ENCODE data around the gene CD99.

Gene CD99, protein sequence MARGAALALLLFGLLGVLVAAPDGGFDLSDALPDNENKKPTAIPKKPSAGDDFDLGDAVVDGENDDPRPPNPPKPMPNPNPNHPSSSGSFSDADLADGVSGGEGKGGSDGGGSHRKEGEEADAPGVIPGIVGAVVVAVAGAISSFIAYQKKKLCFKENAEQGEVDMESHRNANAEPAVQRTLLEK

GRCh38 chrX:2690856-2691542 is at the start of gene CD99:
Gene CD99, plus strand, starts transcription at chrX:2691295. Its CDS starts 66 bp downstream, at chrX:2691361.
- peak; percentile 73 to 85 for DNase-seq (ENCODE audit: extremely low read depth in 1 of 2, low read depth in 1 of 2)

GRCh38 chrX:2642146-2642545 is 48.9 kb upstream of the CD99 start:
- DNase-seq (ENCODE audit: extremely low read depth in 1 of 2, low read depth in 1 of 2), result no peak

DNA sequence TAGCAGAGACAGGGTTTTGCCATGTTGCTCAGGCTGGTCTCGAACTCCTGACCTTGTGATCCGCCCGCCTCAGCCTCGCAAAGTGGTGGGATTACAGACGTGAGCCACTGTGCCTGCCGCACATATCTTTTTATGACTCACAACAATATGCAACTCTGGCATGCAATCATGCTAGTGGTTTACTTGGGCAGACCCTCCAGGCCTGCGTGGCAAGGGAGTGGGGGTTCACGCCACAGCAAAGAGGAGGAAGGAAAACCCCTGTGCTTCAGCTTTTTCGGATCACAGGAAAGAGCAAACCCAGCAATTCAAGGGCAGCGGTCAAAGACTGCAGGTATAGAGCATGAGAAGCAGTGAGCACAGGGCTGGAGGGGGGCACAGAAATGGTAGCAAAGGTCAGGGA is 48.3 kb upstream of the CD99 start:
- no peak for DNase-seq (ENCODE audit: extremely low read depth in 1 of 2, low read depth in 1 of 2)

DNA sequence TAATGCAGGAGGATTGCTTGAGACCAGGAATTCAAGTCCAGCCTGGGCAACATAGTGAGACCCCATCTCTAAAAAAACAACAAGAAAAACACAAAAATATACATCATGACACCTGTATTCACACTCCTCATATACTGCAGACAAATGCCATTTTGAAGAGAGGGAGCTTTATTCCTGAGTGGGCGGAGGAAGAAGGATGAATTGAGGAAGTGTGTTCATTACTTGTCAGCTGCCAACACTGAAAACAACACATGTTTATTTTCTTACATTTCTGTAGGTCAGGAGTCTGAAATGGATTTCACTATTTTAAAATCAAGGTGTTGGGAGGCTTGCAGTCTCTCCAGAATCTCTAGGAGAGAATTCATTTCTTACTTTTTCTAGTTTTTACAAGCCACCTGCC is 47.2 kb upstream of the CD99 start:
- DNase-seq (ENCODE audit: extremely low read depth in 1 of 2, low read depth in 1 of 2), result no peak

- no peak for DNase-seq (ENCODE audit: extremely low read depth in 1 of 2, low read depth in 1 of 2)
These were observed 45.5 kb upstream of the CD99 start for GRCh38 chrX:2645563-2645962.

DNA sequence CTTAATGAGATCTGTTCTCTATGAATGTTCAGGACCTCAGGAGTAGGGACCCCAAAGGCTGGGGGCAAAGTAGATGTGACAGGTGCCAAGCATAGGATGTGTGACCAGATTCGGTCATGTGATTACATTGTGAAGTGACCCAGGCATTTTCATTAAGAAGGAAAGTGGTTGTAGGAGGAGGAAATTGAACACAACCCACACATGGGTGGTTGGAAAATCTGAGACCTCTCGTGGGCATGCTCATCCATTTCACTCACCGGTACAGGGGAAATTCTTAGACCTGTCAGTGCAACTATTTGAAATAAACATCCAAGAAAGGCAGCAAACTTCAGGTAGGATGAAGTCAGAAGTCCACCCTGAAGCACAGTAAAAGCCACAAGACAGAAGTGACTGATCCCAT is 43.5 kb upstream of the CD99 start:
- no peak for DNase-seq (ENCODE audit: extremely low read depth in 1 of 2, low read depth in 1 of 2)

GRCh38 chrX:2650037-2650436 is 41.1 kb upstream of the CD99 start:
- no peak for DNase-seq (ENCODE audit: extremely low read depth in 1 of 2, low read depth in 1 of 2)

DNA sequence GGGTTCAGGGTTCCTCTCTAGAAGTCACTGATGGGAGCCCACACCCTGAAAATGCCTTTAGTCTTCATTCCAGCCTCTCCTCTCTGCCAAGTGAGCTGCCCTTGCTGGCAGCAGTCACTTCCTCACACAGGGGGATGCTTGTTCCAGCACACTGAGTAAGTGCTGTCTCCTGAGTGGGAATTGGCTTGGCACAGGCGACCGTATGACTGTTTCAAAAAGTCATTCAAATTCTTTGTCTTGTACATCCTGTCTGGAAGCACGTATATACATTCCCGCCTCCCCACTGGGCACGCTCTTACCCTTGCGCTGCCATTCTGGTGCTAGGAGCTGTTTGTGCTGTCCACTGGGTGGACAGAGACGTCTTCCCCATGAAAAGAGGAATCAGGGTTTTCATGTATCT is 40.2 kb upstream of the CD99 start:
- DNase-seq (ENCODE audit: extremely low read depth in 1 of 2, low read depth in 1 of 2), result no peak

DNA sequence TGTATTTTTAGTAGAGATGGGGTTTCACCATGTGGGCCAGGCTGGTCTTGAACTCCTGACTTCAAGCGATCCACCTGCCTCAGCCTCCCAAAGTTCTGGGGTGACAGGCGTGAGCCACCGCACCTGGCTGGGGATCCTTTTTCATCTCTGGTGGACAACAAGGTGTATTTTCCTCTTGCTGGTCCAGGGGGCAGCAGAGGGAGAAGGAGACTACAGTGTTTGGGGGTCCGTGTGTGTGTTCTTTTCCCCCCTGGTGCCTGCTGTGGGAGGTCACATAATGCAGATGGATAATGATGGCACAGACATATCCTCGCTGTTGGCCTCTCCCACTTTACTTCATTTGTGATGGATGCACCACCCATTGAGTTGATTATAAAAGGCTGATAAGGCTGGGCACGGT is 39.0 kb upstream of the CD99 start:
- no peak for DNase-seq (ENCODE audit: extremely low read depth in 1 of 2, low read depth in 1 of 2)

GRCh38 chrX:2654436-2655340 is 36.4 kb upstream of the CD99 start:
- no peak for DNase-seq (ENCODE audit: extremely low read depth in 1 of 2, low read depth in 1 of 2)

- DNase-seq (ENCODE audit: extremely low read depth in 1 of 2, low read depth in 1 of 2), result no peak
These were observed 34.7 kb upstream of the CD99 start for GRCh38 chrX:2656257-2656836.

- DNase-seq (ENCODE audit: extremely low read depth in 1 of 2, low read depth in 1 of 2), result no peak
These were observed 33.5 kb upstream of the CD99 start for GRCh38 chrX:2657532-2658113.

- no peak for DNase-seq (ENCODE audit: extremely low read depth in 1 of 2, low read depth in 1 of 2)
These were observed 32.4 kb upstream of the CD99 start for GRCh38 chrX:2658585-2659292.

DNA sequence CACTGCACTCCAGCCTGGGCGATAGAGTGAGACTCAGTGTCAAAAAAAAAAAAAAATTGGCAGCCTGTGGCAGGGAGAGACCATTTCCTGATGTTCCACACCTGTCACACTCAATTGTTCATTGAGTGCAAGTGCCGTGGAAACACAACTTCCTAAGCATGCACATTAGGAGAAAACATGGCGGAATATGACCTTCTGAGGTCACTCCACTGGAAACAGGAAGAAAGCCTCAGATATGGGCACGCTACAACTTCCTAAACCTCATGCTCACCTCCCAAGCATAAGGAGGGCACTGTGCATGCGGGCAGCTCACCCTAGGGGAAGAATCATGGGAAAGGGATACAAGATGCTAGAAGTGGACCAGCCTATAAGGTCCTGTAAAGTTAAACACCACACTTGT is 28.5 kb upstream of the CD99 start:
- DNase-seq (ENCODE audit: extremely low read depth in 1 of 2, low read depth in 1 of 2), result no peak

DNA sequence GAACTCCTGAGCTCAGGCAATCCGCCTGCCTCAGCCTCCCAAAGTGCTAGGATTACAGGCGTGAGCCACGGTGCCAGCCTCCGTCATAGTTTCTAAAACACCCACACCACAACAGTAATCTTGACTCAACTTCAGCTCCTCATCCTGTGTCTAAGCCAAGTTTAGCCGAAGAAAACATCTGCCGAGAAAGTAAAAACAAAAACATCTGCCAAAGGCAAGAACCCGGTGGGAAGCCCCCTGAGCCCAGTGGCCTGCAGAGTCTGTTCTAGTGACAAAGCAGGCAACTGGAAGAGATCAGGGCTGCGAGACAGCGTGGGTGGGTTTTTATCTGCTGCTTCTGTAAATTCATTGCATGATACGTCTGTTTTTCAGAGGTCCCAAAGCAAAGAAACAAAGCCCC is 26.6 kb upstream of the CD99 start:
- no peak for DNase-seq (ENCODE audit: extremely low read depth in 1 of 2, low read depth in 1 of 2)

DNA sequence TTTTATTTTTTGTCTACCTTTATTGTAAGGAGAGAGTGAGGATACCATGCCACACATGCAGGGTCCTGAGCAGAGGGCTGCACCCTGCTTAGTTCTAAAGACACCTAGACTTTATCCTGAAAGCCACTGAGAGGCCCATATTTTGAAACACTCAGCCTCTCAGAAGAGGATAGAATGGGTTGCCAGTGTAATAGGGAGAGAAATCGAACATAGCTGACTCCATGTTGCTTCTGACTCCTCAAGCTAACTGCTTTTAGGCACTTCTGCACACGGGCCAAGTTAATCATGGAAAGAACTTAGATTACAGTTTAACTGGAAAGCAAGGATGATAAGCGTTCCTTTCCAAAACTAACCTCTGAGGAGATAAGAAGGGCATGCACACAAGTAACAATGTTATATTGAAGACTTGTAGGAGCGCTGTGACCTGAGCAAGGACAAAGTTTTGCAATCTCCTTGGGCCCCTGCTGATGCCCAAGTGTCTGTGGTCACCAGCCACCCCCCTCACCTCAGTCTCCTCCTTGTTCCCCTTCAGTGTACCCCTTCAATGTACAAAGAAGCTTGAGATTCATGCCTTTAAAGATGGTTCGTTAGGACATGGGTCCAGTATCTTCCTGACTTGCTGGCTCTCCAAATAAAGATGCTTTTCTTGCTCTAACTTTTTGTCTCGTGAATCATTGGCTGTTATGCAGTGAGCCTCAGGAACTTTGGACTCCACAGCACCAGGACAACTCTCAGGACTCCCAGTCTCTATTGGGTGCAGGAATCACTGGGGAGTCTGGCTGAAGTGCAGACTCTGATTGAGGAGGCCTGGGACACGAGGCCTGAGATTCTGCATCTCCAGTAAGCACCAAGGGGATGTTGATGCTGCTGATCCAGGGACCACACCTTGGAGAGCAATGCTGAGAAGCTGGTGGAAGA is 25.4 kb upstream of the CD99 start:
- no peak for DNase-seq (ENCODE audit: extremely low read depth in 1 of 2, low read depth in 1 of 2)

DNA sequence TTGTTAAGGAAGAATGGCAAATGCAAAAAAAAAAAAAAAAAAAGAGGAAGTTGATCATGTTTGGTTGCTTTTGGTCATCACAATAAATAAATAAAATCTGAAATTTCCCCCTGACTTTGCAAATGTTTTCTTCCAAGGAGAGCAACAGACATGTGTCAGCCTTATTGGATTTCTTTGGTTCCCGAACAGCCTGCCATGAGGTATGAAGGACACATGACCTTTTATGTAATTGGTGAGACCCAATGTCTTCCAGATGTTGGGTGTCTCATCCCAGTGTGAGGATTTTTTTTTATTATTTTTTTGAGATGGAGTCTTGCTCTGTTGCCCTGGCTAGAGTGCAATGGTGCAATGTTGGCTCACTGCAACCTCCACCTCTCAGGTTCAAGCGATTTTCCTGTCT is 24.6 kb upstream of the CD99 start:
- DNase-seq (ENCODE audit: extremely low read depth in 1 of 2, low read depth in 1 of 2), result no peak

GRCh38 chrX:2670978-2671377 is 20.1 kb upstream of the CD99 start:
- DNase-seq (ENCODE audit: extremely low read depth in 1 of 2, low read depth in 1 of 2), result no peak

DNA sequence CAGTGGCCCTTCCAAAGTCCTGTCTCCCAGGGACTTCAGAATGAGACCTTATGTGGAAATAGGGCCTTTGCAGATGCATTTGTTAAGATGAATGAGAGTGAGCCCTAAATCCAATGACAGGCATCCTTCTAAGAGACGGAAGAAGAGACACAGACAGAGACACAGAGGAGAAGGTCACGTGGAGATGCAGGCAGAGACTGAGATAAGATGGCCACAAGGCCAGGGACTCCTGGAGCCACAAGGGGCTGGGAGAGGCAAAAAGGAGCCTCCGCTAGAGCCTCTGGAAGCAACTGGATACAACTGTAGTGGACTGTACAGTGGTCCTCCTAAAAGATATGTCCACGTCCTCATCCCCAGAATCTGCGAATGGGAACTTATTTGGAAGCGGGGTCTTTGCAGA is 19.0 kb upstream of the CD99 start:
- DNase-seq (ENCODE audit: extremely low read depth in 1 of 2, low read depth in 1 of 2), result no peak

GRCh38 chrX:2673611-2674010 is 17.5 kb upstream of the CD99 start:
- no peak for DNase-seq (ENCODE audit: extremely low read depth in 1 of 2, low read depth in 1 of 2)

Data from activated CD8-positive, alpha-beta memory T cell treated with anti-CD3 and anti-CD28 coated beads for 1 hour (primary cell).